Middle frontal gyrus (tissue), 1 donor: ENCODE data around the gene PACSIN2.

Experiments used
- DNase-seq: peaks from one replicate; pipeline ENCODE4 v3.0.0-alpha.2; 2015; ENCODE audit warnings: low spot score; ENCODE audit errors: extremely low spot score

The PACSIN2 gene

GRCh38 chr22:42884616-42885375 is 130.2 kb downstream of the PACSIN2 start:
- DNase-seq: no peak

GRCh38 chr22:42883970-42884369 is 131.0 kb downstream of the PACSIN2 start:
- DNase-seq: no peak

- no peak for DNase-seq
These were observed 131.8 kb downstream of the PACSIN2 start for GRCh38 chr22:42883121-42883520.

GRCh38 chr22:42881982-42882656 is 132.8 kb downstream of the PACSIN2 start:
- no peak for DNase-seq

- DNase-seq: no peak
These were observed 133.7 kb downstream of the PACSIN2 start for GRCh38 chr22:42881298-42881697.

- no peak for DNase-seq
These were observed 134.1 kb downstream of the PACSIN2 start for GRCh38 chr22:42880815-42881214.

- DNase-seq: no peak
These were observed 135.5 kb downstream of the PACSIN2 start for GRCh38 chr22:42879371-42880021.

GRCh38 chr22:42878561-42879305 is 136.2 kb downstream of the PACSIN2 start:
- DNase-seq: no peak

- DNase-seq: no peak
These were observed 137.2 kb downstream of the PACSIN2 start for GRCh38 chr22:42877597-42878340.

- DNase-seq: no peak
These were observed 137.8 kb downstream of the PACSIN2 start for GRCh38 chr22:42877158-42877557.

GRCh38 chr22:42876041-42876440 is 138.9 kb downstream of the PACSIN2 start:
- DNase-seq: no peak

- DNase-seq: no peak
These were observed 140.9 kb downstream of the PACSIN2 start for GRCh38 chr22:42874010-42874409.

- DNase-seq: no peak
These were observed 141.6 kb downstream of the PACSIN2 start for GRCh38 chr22:42873356-42873755.

GRCh38 chr22:42872821-42873220 is 142.1 kb downstream of the PACSIN2 start:
- no peak for DNase-seq

- no peak for DNase-seq
These were observed 143.6 kb downstream of the PACSIN2 start for GRCh38 chr22:42871146-42872050.

GRCh38 chr22:42869888-42870480 is 145.0 kb downstream of the PACSIN2 start:
- DNase-seq: no peak

GRCh38 chr22:42869463-42869862 is 145.5 kb downstream of the PACSIN2 start:
- no peak for DNase-seq

- DNase-seq: no peak
These were observed 146.1 kb downstream of the PACSIN2 start for GRCh38 chr22:42868751-42869251.

GRCh38 chr22:42866100-42866499 is 148.8 kb downstream of the PACSIN2 start:
- DNase-seq: no peak
